ENCODE measurements around the gene TRIO.

TRIO gene

GRCh38 chr5:14277385-14278320, 134.5 kb downstream of the TRIO start:
- in situ Hi-C loops (cut with HindIII; ENCODE audit: low sequenced_read_pairs) = loop anchor here (5.0 kb wide), 1 partner anchor 170 kb away; no protein-coding TSS in a partner anchor

GRCh38 chr5:14280294-14280854, 137.2 kb downstream of the TRIO start:
- in situ Hi-C loops (cut with HindIII; ENCODE audit: low sequenced_read_pairs) = no loop called here

DNA sequence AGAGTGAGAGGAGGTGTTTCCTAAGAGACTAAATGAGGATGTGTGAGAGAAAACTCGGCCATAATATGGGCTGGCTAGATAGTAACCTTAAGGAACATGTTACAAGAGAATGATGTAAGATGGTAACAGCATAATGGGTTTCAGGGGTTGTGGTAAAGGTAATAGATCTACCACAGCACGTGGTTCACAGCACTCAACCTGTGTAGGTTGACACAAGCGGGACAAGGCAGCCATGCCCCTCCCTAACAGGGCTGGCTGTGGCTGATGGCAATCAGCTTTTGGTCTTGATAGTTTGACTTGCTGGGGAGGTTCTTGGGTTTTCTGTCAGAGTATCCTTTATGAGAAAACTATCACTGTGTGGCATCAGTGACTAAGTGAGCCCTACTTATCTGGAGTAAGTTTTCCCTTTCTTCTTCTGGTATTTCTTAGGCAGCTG, 138.6 kb downstream of the TRIO start:
- in situ Hi-C loops (cut with HindIII; ENCODE audit: low sequenced_read_pairs) = no loop called here

GRCh38 chr5:14283139-14283538, 140.0 kb downstream of the TRIO start:
- in situ Hi-C loops (cut with HindIII; ENCODE audit: low sequenced_read_pairs) = no loop called here

DNA sequence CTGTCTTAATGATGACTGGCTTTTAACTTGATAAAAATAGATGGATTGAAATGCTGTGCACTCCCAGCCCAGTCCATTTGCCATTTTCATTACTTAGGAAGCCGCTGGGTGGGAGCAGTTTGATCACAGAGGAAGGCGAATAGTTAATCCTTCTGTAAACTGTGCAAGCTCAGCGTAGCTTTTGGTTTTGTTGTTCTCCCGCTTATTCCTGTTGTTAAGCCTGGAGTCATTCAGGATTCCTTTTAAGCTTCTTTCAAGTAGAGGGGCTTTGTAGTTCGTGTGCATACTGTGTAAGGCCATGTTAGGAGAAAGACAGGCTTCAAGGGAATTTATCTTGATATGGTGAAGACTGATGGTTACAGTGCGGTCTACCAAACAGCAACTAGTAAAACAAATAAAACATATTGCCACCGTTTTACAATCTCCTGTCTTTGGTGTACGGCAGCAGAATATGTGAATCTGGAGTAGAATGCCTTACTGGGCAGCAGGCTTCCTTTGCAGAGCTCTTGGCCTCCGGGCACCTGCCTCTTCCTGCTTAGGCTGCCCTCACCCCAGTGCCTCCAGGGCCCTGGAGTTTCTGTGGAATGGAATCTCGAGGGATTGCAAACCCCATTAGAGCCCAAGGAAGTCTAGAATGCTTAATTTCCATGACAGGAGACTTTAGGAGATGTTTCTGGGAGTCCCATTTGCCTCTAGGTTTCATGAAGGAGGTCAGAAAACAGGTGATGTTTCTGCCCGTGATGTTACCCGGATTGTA, 141.4 kb downstream of the TRIO start:
- in situ Hi-C loops (cut with HindIII; ENCODE audit: low sequenced_read_pairs) = loop anchor here (5.0 kb wide), 1 partner anchor 287 kb away; no protein-coding TSS in a partner anchor

DNA sequence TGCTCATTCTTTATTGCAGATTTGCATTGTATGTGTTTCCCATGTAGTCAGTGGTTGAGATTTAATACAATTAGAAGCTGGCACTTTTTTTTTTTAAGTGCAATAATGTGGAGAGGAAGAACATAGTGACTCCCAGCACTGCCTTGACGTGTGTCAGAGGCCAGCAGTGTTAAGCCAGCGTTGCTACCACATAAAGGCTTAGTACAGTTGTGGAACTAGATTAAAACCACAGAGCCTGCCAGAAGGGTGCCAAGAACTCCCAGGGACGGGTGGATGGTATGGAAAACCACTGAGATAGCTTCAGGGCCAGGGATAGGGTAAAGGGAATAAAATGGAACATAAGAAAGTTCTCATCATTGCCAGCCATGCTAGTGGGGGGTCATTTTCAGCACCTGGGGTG, 142.9 kb downstream of the TRIO start:
- in situ Hi-C loops (cut with HindIII; ENCODE audit: low sequenced_read_pairs) = loop anchor here (5.0 kb wide), 1 partner anchor 289 kb away; no protein-coding TSS in a partner anchor

- in situ Hi-C loops (cut with HindIII; ENCODE audit: low sequenced_read_pairs) = loop anchor here (5.0 kb wide), 1 partner anchor 289 kb away; no protein-coding TSS in a partner anchor
Observed at GRCh38 chr5:14286574-14287421, 143.7 kb downstream of the TRIO start.

DNA sequence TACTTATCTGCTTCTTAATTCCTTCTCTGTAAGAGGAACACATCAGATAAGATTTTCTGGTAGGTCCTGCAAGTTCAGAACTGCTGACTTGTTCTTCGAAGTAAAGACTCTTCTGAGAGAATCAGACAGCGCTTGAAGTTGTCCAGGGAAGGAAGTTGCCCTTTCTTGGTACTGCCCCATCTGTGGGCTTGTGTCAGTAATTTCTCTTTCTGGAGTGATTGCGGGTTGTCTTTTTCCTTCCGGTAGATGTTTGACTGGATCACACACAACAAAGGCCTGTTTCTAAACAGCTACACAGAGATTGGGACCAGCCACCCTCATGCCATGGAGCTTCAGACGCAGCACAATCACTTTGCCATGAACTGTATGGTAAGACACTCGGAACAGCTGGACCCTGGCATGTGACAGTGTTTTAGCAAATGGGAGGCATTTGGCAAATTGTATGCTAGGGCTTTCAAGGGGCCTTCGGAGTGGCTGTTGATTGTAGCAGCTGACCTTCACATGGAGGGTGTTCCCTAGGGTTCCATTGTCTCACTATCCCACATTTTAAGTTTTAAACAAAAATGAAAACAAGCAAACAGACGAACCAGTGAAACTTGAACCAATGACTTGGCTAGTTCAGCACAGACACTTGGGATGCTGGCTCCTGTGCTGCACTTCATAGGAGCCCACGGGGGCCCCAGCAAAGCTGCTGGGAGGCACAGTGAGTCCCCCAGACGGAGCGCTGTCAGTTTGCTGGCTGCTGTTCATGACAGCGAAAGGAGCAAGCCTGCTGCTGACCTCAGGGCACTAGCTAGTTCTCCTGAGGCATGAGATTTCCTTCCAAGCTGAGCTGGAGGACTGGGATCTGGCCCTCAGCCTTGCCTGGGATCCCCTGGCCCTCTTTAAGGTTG, 149.9 kb downstream of the TRIO start:
- in situ Hi-C loops (cut with HindIII; ENCODE audit: low sequenced_read_pairs) = loop anchor here (5.0 kb wide), 1 partner anchor 44 kb away; no protein-coding TSS in a partner anchor

GRCh38 chr5:14295610-14296009, 152.5 kb downstream of the TRIO start:
- in situ Hi-C loops (cut with HindIII; ENCODE audit: low sequenced_read_pairs) = no loop called here

DNA sequence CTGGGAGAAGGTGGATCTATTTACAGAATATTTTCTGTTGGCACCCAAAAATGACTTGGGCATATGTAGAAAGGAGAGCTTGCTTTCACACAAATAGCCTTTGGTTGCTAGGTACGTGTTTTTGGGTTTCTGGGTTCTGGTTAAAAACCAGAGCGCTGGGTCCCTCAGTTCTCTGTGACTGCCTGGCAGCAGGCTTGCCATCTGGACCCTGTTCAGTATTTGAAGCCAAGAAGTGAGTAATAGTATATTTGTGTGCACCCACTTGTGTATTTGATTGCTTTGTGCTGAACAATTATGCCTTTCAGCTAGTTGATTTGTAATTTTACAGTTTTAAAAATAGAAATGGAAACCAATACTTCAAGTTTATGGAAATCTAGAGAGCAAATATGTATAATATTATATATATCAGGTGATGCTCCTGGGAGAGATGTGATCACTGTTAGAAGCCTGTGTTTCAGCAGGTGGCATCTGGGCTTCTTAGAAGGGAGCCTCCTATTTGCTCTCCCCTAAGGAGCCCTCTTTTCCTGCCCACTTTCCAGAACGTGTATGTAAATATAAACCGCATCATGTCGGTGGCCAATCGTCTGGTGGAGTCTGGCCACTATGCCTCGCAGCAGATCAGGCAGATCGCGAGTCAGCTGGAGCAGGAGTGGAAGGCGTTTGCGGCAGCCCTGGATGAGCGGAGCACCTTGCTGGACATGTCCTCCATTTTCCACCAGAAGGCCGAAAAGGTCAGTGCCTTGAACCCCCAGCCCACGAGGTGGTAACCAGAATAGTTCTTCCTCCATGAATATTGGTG, 153.6 kb downstream of the TRIO start:
- in situ Hi-C loops (cut with HindIII; ENCODE audit: low sequenced_read_pairs) = no loop called here

- in situ Hi-C loops (cut with HindIII; ENCODE audit: low sequenced_read_pairs) = no loop called here
Observed at GRCh38 chr5:14297697-14298096, 154.6 kb downstream of the TRIO start.

DNA sequence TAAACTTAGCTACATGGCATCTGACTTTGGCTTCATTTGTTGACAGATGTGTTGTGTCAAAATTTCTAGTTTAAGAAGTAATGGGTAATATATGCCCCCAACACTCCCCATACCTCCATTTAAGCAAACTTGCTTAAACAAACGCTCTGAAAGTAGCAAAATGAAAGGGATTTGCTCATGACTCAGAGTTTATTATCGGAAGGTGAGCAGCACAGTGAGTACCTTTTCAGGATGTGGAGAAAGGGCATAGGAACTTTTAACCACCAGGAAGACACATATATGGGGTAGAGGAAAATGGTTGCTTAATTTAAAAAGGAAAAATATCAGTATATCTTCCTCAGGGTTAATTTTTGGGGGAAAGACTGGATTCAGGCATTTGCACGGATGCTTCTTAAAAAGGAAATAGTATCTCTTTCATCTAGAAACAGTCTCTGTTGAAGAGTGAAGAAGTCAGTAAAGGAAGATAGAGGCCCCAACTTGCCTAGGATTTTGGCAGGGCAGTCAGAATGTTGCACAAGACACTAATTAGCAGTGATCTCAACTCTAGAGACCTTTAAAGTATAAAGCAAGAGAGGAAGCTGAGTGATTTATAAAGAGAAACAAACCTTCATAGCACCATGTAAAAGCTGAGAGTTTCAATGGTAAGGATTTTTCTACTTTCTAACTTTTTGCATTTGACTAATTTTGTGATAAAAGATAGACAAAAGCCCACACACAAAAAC, 155.1 kb downstream of the TRIO start:
- in situ Hi-C loops (cut with HindIII; ENCODE audit: low sequenced_read_pairs) = no loop called here

DNA sequence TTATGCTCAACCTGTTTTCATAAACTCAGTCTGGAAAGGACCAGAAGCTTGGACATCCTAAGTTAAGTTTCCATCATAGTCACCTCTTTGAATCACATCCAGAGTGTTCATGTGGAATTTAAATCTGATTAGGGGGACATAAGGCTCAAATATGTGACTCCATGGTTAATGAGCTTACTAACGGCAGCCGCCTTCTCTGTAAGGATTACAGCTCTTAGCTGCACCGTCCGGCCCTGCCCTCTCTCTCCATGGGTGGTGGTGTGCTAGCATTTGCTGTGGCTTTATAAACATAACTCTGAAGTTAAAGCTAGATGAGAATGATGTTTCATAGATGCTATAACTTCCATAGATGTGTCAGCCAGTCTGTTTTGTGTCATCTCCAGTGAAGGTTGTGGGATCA, 156.5 kb downstream of the TRIO start:
- in situ Hi-C loops (cut with HindIII; ENCODE audit: low sequenced_read_pairs) = no loop called here

GRCh38 chr5:14301186-14301585, 158.0 kb downstream of the TRIO start:
- in situ Hi-C loops (cut with HindIII; ENCODE audit: low sequenced_read_pairs) = no loop called here

- in situ Hi-C loops (cut with HindIII; ENCODE audit: low sequenced_read_pairs) = no loop called here
Observed at GRCh38 chr5:14302330-14302729, 159.2 kb downstream of the TRIO start.

DNA sequence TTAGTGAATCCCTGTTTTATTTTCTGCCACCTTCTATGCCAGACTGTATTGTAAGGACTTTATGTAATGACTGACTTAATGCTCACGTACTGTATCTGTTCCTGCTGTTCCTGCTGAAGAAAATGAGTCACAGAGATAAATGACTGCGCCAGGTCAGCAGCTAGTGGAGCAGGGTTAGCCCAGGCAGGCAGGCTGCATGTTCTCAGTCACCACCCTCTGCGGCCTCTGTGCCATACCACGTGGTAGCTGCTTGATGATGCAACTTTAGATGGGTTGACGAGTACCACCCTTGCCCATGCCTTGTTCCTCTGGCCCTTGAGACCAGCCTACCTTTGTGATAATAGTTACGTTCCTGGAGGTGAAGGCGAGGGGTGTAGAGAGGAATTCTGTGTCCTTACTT, 161.9 kb downstream of the TRIO start:
- in situ Hi-C loops (cut with HindIII; ENCODE audit: low sequenced_read_pairs) = no loop called here

GRCh38 chr5:14306329-14306815, 163.2 kb downstream of the TRIO start:
- in situ Hi-C loops (cut with HindIII; ENCODE audit: low sequenced_read_pairs) = no loop called here

Measured in endothelial cell of hepatic sinusoid (primary cell).